GM18517 (cell line): ENCODE measurements around the gene CBX8.

Source experiments
- ATAC-seq: cut with Tn5 transposase; IDR thresholded peaks from one replicate; pipeline ENCODE4 v1.9.1; 2021; ENCODE audit warnings: mild to moderate bottlenecking, moderate library complexity; ENCODE audit not compliant: unreplicated experiment

CBX8 gene

GRCh38 chr17:79808763-79809529 is 12.1 kb upstream of the CBX8 start:
- no peak for ATAC-seq

GRCh38 chr17:79806863-79807720 is 10.2 kb upstream of the CBX8 start:
- ATAC-seq, result no peak

GRCh38 chr17:79806446-79806760 is 9.5 kb upstream of the CBX8 start:
- ATAC-seq, result no peak

- ATAC-seq, result no peak
Observed at GRCh38 chr17:79804856-79805696, 8.2 kb upstream of the CBX8 start.

GRCh38 chr17:79803997-79804855 is 7.3 kb upstream of the CBX8 start:
- peak; percentile 66 for ATAC-seq

- no peak for ATAC-seq
Observed at GRCh38 chr17:79803421-79803996, 6.6 kb upstream of the CBX8 start.

GRCh38 chr17:79802736-79803420 is 6.0 kb upstream of the CBX8 start:
- ATAC-seq, result no peak

- ATAC-seq, result no peak
Observed at GRCh38 chr17:79802039-79802735, 5.3 kb upstream of the CBX8 start.

GRCh38 chr17:79801156-79802038 is 4.5 kb upstream of the CBX8 start:
- no peak for ATAC-seq

- ATAC-seq, result no peak
Observed at GRCh38 chr17:79800325-79801155, 3.7 kb upstream of the CBX8 start.

GRCh38 chr17:79799538-79800324 is 2.9 kb upstream of the CBX8 start:
- no peak for ATAC-seq

GRCh38 chr17:79799174-79799537 is 2.3 kb upstream of the CBX8 start:
- ATAC-seq, result no peak

- ATAC-seq, result no peak
Observed at GRCh38 chr17:79798299-79799173, 1.7 kb upstream of the CBX8 start.

GRCh38 chr17:79797492-79798298 is 818 bp upstream of the CBX8 start:
- peak; percentile 16 for ATAC-seq

- no peak for ATAC-seq
Observed at GRCh38 chr17:79796444-79796762, 474 bp downstream of the CBX8 start.
